Smooth muscle cell (in vitro differentiated cells): Measurements from ENCODE around the gene SLC9C1. TPM values are rescaled to one million over a fixed set of nuclear protein-coding genes. Genes with fewer than 3 reads are reported as not detected.

ENCODE experiments used
- DNase-seq: peaks from one replicate; lab custom pipeline; 2025; ENCODE audit not compliant: unreplicated experiment; lab: John Stamatoyannopoulos, UW
- H2AFZ ChIP-seq: fragments of 200-600 bp; sonication (generic); 2 replicates; pipeline ENCODE4 v1.6.0; 2016; ENCODE audit warnings: antibody characterized with exemption, low read depth, mild to moderate bottlenecking
- H3F3A ChIP-seq: fragments of 200-600 bp; sonication (generic); 2 replicates; pipeline ENCODE4 v1.6.0; 2017; ENCODE audit warnings: antibody characterized with exemption, low read depth
- H3K27ac ChIP-seq: fragments of 200-600 bp; sonication (generic); 2 replicates; pipeline ENCODE4 v1.5.1; 2016; ENCODE audit warnings: low read depth, mild to moderate bottlenecking
- H3K27me3 ChIP-seq: fragments of 200-600 bp; sonication (generic); 2 replicates; pipeline ENCODE4 v1.6.1; 2016; ENCODE audit warnings: low read depth, mild to moderate bottlenecking
- H3K36me3 ChIP-seq: fragments of 200-600 bp; sonication (generic); 2 replicates; pipeline ENCODE4 v1.5.1; 2016; ENCODE audit warnings: low read depth
- H3K4me1 ChIP-seq: fragments of 200-600 bp; sonication (generic); 2 replicates; pipeline ENCODE4 v1.5.1; 2016; ENCODE audit warnings: low read depth
- H3K4me2 ChIP-seq: fragments of 200-600 bp; sonication (generic); 2 replicates; pipeline ENCODE4 v1.6.0; 2016; ENCODE audit warnings: mild to moderate bottlenecking
- H3K4me3 ChIP-seq: fragments of 200-600 bp; sonication (generic); 2 replicates; pipeline ENCODE4 v1.5.1; 2016; ENCODE audit warnings: mild to moderate bottlenecking
- H3K79me2 ChIP-seq: fragments of 200-600 bp; sonication (generic); 2 replicates; pipeline ENCODE4 v1.6.0; 2016; ENCODE audit warnings: low read depth, mild to moderate bottlenecking
- H3K9ac ChIP-seq: fragments of 200-600 bp; sonication (generic); 2 replicates; pipeline ENCODE4 v1.6.0; 2016; ENCODE audit warnings: low read depth
- H3K9me3 ChIP-seq: fragments of 200-600 bp; sonication (generic); replicated peaks from 2 replicates; pipeline ENCODE4 v1.5.1; 2016; ENCODE audit warnings: low read depth
- H4K20me1 ChIP-seq: fragments of 200-600 bp; sonication (generic); 2 replicates; pipeline ENCODE4 v1.6.0; 2016; ENCODE audit warnings: low read depth
- WGBS: methylation state at CpG from one replicate; pipeline ENCODE4 v1.1.7; 2016; ENCODE audit warnings: low lambda C conversion rate; 5-methylcytosine and 5-hydroxymethylcytosine counted together
- polyA plus RNA-seq: library from polyadenylated mRNA; unstranded; fragments of >200 nt; fragmentation: Nextera tagmentation; extraction: Ambion mirVana; gene quantifications from 2 replicates; pipeline ENCODE4 v1.2.1, GENCODE V29; 2016
- total RNA-seq: library from RNA; depleted of rRNA; stranded (reverse); fragments of >200 nt; gene quantifications from 2 replicates; pipeline ENCODE4 v1.2.3, GENCODE V29; 2014
- TF ChIP-seq, protein P1 (sequence below): fragments of 200-600 bp; sonication (generic); IDR thresholded peaks from 2 replicates; pipeline ENCODE4 v1.5.1; 2017; ENCODE audit warnings: borderline replicate concordance, mild to moderate bottlenecking, antibody characterized with exemption; ENCODE audit not compliant: insufficient read depth, poor library complexity, severe bottlenecking

Gene SLC9C1
- total and polyA plus RNA-seq, 2 experiments from 2014 or later = not detected

GRCh38 chr3:112175037-112175436 is 119.0 kb downstream of the SLC9C1 start:
- TF ChIP-seq, protein P1, sequence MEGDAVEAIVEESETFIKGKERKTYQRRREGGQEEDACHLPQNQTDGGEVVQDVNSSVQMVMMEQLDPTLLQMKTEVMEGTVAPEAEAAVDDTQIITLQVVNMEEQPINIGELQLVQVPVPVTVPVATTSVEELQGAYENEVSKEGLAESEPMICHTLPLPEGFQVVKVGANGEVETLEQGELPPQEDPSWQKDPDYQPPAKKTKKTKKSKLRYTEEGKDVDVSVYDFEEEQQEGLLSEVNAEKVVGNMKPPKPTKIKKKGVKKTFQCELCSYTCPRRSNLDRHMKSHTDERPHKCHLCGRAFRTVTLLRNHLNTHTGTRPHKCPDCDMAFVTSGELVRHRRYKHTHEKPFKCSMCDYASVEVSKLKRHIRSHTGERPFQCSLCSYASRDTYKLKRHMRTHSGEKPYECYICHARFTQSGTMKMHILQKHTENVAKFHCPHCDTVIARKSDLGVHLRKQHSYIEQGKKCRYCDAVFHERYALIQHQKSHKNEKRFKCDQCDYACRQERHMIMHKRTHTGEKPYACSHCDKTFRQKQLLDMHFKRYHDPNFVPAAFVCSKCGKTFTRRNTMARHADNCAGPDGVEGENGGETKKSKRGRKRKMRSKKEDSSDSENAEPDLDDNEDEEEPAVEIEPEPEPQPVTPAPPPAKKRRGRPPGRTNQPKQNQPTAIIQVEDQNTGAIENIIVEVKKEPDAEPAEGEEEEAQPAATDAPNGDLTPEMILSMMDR = no peak
- Histone ChIP-seq H3K9me3 (no peaks in the 10 kb centered on the region), H3K79me2 (no peaks in the 10 kb centered on the region), H3F3A (no peaks in the 10 kb centered on the region), H3K9ac (no peak overlapping the region), H3K36me3 (no peaks in the 10 kb centered on the region), H3K27ac (no peak overlapping the region), H3K4me1 (no peaks in the 10 kb centered on the region), H2AFZ (no peak overlapping the region), H3K4me2 (no peak overlapping the region), H4K20me1 (no peaks in the 10 kb centered on the region), H3K4me3 (no peak overlapping the region), H3K27me3 (no peaks in the 10 kb centered on the region)
- 91% methylated on average over 5 of the region's 5 CpGs for WGBS
- DNase-seq = no peak

- H3F3A ChIP-seq = no peaks in the 10 kb centered on the region
- no peak overlapping the region for H3K4me2 ChIP-seq
- no peak overlapping the region for H3K9ac ChIP-seq
- TF ChIP-seq, protein P1 = no peak
- no peaks in the 10 kb centered on the region for H3K79me2 ChIP-seq
- H3K36me3 ChIP-seq = no peaks in the 10 kb centered on the region
- no peak overlapping the region for H3K4me3 ChIP-seq
- WGBS = 96% methylated on average over 3 of the region's 3 CpGs
- H3K27ac ChIP-seq = no peak overlapping the region
- no peaks in the 10 kb centered on the region for H3K27me3 ChIP-seq
- H2AFZ ChIP-seq = no peak overlapping the region
- H4K20me1 ChIP-seq = no peaks in the 10 kb centered on the region
- no peaks in the 10 kb centered on the region for H3K9me3 ChIP-seq
- no peaks in the 10 kb centered on the region for H3K4me1 ChIP-seq
- no peak for DNase-seq
These were observed 122.9 kb downstream of the SLC9C1 start for GRCh38 chr3:112171144-112171543.

DNA sequence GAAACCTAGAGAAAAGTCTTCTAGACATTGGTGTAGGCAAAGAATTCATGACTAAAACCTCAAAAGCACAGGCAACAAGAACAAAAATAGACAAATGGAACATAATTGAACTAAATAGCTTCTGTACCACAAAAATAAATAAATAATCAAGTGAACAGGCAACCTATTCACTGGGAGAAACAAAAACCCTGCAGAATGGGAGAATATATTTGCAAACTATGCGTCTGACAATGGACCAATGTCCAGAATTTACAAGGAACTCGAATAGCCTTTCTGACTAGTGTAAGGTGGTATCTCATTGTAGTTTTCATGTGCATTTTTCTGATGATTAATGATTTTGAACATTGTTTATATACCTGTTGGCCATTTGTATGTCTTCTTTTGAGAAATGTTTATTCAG is 124.0 kb downstream of the SLC9C1 start:
- TF ChIP-seq, protein P1 = no peak
- WGBS = 96% methylated on average over 2 of the region's 2 CpGs
- Histone ChIP-seq H3K4me1 (no peaks in the 10 kb centered on the region), H3K9ac (no peak overlapping the region), H4K20me1 (no peaks in the 10 kb centered on the region), H3F3A (no peaks in the 10 kb centered on the region), H3K79me2 (no peaks in the 10 kb centered on the region), H3K9me3 (no peaks in the 10 kb centered on the region), H3K4me2 (no peak overlapping the region), H3K36me3 (no peaks in the 10 kb centered on the region), H3K27ac (no peak overlapping the region), H2AFZ (no peak overlapping the region), H3K4me3 (no peak overlapping the region), H3K27me3 (no peaks in the 10 kb centered on the region)
- DNase-seq = no peak

- Histone ChIP-seq H3K27ac (no peak overlapping the region), H3F3A (no peaks in the 10 kb centered on the region), H3K4me3 (no peak overlapping the region), H3K79me2 (no peaks in the 10 kb centered on the region), H3K36me3 (no peaks in the 10 kb centered on the region), H3K9me3 (no peaks in the 10 kb centered on the region), H3K4me1 (no peaks in the 10 kb centered on the region), H3K27me3 (no peaks in the 10 kb centered on the region), H2AFZ (no peak overlapping the region), H3K9ac (no peak overlapping the region), H4K20me1 (no peaks in the 10 kb centered on the region), H3K4me2 (no peak overlapping the region)
- 100% methylated on average over 2 of the region's 2 CpGs for WGBS
- TF ChIP-seq, protein P1 = no peak
- no peak for DNase-seq
These were observed 126.3 kb downstream of the SLC9C1 start for GRCh38 chr3:112167758-112168157.
